Superior temporal gyrus (tissue), 1 donor: ENCODE data around the gene WDR31.

Source experiments
- DNase-seq: peaks from one replicate; pipeline ENCODE4 v3.0.0-alpha.2; 2016; ENCODE audit errors: extremely low spot score

Gene WDR31

GRCh38 chr9:113341712-113342410, 1.8 kb upstream of the WDR31 start:
- no peak for DNase-seq

- no peak for DNase-seq
Measured at GRCh38 chr9:113337714-113338113, 2.4 kb downstream of the WDR31 start.

DNA sequence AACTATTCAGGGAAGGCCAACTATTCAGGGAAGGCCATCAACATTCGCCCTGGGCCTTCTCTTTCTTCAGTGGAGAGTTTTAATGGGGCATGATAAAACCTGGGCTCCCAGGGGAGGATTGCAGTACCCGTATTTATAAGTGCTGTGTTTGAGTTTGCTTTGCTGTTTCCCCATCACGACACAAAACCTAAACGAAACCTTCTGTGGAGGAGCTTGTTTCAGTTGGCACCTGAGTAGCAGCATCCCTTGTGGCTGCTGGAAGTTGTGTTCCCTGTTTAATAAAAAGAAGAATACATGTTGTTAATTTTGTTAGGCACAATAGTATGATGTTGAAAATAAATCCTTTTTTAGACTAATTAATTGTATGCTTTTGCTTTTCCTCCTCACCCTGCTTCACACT, 8.3 kb downstream of the WDR31 start:
- no peak for DNase-seq

- no peak for DNase-seq
Measured at GRCh38 chr9:113328045-113328782, 11.9 kb downstream of the WDR31 start.

DNA sequence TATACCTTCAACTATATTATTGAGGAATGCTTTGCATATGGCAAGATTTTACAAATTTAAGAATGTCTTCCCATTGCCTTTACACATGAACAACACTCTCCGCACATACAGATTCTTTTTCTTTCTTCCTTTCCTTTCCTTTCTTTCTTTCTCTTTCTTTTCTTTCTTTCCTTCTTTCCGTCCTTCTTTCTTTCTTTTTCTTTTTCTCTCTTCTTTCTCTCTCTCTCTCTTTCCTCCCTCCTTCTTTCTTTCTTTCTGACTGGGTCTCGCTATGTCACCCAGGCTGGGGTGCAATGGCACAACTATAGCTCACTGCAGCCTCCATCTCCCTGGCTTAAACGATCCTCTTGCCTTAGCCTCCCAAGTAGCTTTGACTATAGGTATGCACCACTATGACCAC, 13.8 kb downstream of the WDR31 start:
- no peak for DNase-seq

DNA sequence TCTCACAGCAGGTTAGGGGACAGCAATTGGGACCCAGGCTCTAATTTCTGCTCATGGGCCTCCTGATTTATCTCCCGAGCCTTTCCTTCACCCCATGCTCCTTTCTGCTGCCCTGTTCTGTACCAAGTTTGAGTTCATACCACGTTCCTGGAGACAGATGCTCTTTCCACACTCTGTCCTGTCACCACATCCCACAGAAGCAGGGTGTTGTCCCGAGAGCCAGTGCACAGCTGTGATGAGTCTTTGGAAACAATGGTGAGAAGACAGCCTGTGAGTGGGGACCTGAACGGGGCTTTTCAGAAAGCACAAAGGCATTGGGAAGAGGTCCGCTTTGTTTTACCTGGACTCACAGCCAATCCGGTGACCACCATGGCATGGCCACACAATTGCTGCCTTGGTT, 17.4 kb downstream of the WDR31 start:
- no peak for DNase-seq

DNA sequence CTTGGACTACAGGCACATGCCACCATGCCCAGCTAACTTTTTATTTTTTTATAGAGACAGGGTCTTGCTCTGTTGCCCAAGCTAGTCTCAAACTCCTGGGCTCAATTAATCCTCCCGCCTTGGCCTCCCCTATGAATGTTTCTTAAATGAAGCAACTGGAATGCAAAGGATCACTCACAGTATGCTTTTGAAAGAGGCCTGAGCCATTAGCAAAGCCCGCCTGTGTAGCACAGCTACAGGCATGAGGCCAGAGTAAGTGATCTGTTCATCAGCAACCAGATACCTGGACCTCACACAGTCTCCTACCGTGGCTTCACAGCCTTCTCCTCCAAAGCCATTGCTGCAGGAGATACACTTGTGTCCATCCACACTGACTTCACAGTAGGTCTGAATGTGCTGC, 20.0 kb downstream of the WDR31 start:
- DNase-seq: no peak

DNA sequence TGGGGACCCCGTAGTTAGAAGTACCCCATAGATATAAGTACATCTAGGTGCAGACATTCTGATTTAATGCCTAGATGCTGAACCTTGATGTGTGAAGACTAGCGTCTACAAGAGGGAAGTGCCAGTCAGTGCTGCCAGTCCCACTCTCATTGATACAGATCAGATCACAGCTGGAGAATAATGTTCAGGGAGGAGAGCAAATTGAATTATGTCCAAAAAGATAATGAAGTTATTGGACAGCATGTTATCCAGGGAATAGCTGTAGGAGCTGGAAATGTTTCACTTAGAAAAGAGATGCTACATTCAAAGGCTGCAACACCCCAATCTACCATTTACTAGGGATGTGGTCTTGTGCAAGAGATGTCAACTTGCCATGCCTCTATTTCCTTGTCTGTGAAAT, 21.0 kb downstream of the WDR31 start:
- no peak for DNase-seq

GRCh38 chr9:113317777-113318176, 22.3 kb downstream of the WDR31 start:
- no peak for DNase-seq

- DNase-seq: no peak
Measured at GRCh38 chr9:113316030-113316429, 24.0 kb downstream of the WDR31 start.

DNA sequence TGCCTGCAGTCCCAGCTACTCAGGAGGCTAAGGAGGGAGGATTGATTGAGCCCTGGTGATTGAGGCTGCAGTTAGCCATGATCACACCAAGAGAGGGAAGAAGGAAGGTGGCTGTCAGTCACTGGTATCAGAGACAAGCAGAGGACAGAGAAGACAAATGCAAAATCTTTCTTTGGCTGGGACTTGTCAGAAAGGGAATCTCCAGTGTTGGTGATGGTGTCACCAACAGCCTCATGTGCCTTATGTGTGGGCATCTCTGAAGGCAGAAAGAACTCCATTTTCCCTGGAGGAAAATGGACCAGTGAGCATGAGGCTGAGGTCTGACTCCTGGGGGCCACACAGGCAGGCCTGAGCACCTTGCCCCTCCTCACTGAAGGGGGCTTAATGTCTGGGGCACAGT, 24.8 kb downstream of the WDR31 start:
- no peak for DNase-seq

DNA sequence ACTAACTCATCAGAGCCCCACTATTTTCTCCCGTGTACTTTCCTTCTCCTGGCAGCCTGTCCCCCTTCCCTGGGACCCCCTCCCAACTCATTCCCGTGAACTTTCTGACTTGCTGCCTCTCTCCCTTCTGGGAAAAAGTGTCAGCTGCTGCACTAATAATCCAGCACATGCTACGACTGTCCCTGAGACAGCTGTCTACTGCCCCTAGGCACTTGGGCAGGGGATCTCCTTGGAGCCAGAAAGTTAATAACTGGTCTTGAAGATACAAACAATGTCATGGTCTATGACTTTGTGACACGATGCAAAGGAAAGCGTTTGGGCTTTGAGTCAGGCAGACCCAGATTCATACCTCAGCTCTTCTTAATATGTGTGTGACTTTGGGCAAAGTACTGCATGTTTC, 26.8 kb downstream of the WDR31 start:
- DNase-seq: no peak

GRCh38 chr9:113311961-113312360, 28.1 kb downstream of the WDR31 start:
- DNase-seq: no peak

DNA sequence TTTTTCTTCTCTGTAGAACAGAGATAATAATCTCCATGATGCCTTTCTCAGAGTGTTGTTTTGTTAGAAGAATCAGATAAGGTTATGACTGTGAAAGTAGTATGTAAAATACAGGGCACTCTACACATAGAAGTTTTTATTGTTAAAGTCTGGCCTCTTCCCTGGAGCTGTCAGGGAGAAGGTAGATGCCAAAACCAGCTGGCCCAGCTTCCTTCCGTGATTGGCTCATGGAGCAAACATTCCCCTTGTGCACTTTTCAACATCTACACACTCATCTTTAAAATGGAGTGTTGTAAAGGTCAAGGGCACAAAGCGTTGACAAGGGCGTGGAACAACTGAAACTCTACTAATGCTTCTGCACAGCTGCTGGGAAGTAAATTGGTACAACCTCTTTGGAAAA, 29.5 kb downstream of the WDR31 start:
- DNase-seq: no peak

DNA sequence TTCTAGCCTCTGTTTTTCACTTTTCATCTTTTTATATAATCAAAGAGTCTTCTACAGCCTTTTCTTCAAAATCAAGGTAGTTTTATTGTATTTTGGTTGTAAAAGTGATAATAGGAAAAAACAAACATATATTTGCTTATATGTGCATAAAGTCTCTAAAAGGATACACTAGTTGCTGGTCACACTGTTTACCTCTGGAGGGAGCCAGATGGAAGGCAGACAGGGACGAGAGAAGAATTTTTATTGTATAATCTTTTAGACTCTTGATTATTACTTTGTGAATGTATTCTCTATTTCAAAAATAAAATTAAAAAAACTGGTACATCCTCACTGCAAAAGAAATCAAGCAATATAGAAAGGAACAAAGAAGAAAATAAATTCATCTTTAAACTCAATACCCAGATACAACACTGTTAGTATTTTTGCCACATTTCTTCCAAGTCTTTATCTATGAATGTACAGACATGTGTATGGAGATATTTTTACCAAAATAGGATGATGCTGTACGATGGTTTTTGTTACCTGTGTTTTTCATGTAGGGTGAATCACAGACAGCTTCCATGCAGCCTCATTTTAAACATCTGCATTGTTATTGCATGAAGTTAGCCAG, 30.8 kb downstream of the WDR31 start:
- peak; percentile 76 for DNase-seq

DNA sequence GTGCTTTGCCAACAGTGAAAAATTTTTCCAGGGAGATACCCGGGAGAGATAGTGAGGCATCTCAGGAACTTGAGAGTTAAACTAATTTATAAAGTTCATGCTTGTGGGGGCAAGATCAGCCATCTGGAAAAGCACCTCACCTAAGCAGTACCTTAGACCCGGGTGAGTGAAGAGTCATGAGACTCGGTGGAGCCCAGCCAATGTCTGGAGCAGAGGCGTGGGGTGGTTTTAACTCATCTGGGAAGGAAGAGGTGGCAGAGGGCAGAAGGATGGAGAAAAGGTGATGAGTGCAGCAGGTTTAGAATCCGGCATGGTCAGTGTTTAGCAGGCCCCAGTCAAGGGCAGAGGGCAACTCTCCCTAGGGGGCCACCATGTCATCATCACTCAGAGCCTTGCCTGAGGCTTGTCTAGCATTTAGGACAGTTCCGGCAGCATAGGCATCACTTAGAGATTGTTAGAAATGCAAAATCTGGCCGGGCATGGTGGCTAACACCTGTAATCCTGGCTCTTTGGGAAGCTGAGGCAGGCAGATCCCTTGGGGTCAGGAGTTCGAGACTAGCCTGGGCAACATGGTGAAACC, 32.6 kb downstream of the WDR31 start:
- no peak for DNase-seq

- no peak for DNase-seq
Measured at GRCh38 chr9:113306566-113306965, 33.5 kb downstream of the WDR31 start.

DNA sequence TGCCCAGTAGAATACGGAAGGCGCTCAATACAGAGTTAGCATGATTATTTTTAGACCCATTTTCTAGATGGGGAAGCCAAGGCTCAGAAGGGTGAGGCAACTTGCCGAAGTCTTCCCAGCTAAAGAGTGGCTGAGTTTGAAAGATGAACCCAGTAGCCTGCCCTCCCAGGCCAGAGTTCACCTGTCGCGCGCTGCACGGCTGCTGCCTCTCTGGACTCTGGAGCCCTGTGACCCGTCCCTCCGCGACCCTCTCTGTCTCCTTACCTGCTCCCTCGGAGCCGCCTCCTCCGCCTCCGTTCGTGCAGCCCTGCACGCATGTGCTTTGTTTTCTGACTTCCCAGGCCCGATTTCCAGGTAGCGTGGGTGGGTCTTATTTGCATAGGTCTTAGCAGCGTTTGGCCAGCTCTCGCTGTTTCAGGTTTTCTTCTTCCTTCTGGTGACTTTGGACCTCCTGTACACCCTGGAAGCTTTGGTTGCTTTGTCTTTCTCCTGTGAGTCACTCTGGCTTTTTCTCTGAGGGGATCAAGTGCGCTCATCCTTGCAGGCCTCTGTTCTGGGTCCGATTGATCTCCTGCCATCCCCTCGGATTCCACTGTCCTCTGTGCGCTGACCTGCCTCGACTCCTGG, 37.2 kb downstream of the WDR31 start, which contains the start of gene RNF183:
RNF183 (minus strand) TSS at position 585 of the 627 bp plus-strand sequence. CDS start 5,192 bp downstream, outside the sequence.
- DNase-seq: no peak

- no peak for DNase-seq
Measured at GRCh38 chr9:113301548-113301947, 38.5 kb downstream of the WDR31 start.

DNA sequence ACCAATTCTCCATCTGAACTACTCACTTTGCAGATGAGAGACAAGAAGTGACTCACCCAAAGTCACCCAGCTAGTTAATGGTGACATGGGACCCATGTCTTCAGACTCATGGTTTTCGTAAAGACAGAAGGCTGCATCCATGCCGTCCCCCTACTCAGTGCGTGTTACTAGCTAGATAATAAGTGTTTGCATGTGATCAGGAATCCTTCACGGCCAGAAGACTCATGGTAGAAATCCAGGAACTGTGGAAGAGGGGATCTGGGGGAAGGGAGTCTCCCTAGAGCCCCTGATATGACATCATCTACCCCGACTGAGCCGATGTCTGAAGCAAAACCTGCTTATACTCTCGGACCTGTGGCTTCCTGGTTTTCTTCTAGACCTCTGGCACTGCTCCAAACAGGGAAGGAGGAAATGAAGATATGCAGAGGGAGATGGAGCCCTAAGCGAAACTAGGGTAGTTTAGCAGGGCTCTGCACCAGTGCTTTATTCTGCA, 40.2 kb downstream of the WDR31 start:
- no peak for DNase-seq

DNA sequence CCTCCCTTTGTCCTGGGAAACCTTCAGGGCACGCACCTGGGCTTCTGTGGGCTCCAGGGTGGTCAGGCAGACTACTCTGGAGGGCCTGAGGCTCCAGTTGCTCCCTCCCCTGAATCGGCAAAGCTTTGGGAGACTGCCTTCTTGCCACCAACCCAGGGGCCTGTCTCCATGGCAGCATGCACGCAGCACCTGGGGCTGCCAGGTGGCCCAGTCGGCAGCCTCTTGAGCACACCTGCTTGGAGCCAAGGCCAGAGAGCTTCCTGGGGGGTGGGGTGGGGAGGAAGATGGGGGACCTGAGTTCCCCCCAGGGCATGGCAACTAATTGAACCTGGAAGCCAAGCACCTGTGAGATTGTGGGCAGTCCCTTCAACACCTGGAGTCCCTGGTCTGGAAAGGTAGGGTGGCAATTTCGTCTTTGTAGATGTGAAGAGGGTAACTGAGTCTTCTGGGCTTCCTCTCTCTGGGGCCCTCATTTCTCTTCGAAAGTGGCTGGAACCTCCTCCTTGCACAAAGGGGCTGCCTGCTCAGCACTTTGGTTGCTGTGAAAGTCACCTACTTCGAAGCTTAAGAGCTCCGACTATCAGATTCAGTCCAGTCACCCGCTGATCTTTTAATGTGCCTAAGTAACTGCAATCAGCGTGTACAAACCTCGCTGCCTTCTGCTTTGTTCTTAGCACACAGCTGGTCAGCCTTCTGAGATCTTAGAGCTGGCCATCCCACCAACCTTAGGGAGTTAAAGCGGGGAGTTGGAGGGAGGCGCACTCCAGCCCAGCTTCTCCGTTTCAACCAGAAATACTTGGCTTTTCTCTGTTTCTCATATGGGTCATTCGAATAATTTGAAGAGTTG, 40.9 kb downstream of the WDR31 start:
- no peak for DNase-seq
